HG03139 (cell line): ENCODE results near the gene CLTCL1.
"Not testable (repeated sequence)": the region's sequence is repeated elsewhere in the genome, so short reads cannot be mapped to it uniquely, and the experiment has no call there.

Experiments used
- ATAC-seq: cut with Tn5 transposase; IDR thresholded peaks from one replicate; pipeline ENCODE4 v1.9.1; 2021; ENCODE audit not compliant: unreplicated experiment

CLTCL1 gene

GRCh38 chr22:19291580-19292457 lies at the start of gene CLTCL1:
CLTCL1 (minus strand) TSS chr22:19291719; CDS start chr22:19291641, 78 bp downstream.
- peak; percentile 59 for ATAC-seq

DNA sequence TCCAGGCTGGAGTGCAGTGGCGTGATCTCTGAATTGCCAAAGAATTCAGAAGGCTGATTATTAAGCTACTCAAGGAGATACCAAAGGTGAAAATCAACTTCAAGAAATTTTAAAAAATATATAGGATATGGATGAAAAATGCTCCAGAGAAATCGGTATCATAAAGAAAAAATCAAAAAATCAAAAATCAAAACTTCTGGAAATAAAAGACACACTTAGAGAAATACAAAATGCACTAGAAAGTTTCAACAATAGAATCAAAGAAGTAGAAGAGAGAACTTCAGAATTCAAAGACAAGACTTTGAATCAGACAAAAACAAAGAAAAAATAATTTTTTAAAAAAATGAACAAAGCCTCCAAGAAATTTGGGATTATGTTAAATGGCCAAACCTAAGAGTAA lies 45.6 kb upstream of the CLTCL1 start:
- no peak for ATAC-seq

DNA sequence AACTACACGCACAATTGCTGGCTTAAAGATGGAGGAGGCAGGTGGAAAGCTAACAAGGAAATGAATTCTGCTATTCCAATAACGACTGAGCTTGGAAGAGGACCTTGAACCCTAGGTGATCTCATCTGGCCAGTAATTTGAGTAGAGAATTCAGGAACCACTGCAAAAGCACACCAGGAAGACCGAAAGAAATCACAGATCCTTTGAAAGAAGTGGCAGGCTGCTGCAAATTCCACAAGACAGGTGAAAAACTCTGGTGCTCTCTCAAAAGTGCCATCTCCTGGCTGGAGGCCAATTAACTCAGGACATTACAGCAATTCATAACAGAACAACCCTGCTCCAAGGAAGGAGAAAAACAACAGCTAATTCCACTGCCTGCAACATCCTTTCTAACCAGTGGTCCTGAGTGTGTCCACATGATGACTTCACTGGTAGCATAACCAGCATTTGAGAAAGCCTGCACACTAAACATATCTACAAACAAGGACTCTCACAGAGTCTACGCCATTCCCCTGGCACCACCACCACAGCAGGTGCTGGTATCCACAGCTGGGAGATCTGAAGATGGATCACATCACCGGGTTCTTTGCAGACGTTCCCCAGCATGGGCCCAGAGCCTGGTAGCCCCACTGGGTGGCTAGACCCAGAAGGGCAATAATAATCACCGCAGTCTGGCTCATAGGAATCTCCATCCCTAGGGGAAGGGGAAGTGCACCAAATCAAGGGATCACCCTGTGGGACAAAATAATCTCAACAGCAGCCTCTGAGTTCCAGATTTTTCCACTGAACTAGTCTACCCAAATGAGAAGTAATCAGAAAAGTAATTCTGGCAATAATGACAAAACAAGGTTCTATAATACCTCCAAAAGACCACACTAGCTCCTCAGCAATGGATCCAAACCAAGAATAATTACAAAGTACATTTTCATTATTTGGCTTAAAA lies 44.9 kb upstream of the CLTCL1 start:
- no peak for ATAC-seq

DNA sequence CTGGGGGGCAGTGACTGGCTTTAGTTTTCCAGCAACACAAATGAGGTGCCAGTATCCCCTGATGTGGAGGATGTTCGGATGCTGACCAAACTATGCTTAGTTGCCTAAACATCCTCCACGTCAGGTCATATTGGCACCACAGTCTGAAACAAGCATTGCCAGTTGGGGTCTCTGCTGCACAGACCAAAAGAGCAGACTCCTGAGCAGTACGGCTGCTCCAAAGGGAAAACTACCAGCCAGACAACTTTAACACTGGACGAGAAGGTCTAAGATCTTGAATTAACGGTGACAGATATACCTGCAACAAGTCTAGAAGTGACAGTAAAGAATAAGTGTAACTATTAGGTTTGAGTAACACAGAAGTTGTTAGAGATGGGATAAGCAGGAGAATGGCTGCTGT lies 40.5 kb upstream of the CLTCL1 start:
- ATAC-seq, result no peak

DNA sequence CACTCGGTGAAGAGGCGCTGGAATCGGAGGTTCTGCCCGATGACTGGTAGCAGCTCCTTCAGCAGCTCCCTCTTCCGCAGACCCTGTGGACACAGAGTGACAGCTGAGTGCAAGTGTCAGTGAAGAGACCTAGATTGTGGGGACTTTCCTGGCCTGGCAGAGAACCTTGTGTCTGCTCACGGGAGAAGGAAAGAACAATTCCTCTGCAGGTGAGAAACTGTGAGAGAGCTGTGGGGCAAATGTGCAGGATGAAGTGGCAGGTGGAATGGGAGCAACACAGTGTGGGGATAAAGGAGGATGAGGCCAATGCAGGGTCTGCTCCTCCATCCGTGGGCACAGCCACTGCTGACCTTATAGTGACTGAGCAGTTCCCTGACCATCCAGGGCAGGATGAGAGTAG lies 40.0 kb upstream of the CLTCL1 start:
- no peak for ATAC-seq

DNA sequence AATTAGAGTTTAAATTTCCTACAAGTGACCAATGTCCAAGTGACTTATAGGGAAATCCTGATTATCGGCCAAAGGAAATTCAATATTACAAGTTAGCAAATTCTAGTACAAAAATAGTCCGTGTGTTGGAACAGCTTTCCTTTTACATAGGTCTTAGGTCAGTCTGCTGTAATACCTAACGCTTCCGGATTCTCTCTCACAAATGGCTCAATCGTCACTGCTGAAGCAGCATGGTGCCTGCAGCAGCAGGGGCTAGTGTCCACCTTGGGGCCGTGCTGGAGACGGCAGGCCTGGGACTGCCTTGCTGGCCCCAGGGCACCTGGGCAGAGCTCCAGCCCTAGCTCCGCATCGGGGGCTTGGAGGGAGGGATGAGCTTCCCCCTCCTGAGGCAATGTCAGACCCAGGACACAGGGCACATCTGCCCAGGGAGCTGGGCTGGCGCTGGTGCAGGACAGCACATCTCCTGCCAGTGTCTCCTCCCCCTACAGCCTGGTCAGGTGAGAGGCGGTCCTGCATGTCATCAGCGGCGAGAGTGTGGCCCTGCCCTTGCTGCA lies 39.4 kb upstream of the CLTCL1 start:
- no peak for ATAC-seq

- not testable (repeated sequence) for ATAC-seq
Observed at GRCh38 chr22:19330205-19330604, 38.7 kb upstream of the CLTCL1 start.

DNA sequence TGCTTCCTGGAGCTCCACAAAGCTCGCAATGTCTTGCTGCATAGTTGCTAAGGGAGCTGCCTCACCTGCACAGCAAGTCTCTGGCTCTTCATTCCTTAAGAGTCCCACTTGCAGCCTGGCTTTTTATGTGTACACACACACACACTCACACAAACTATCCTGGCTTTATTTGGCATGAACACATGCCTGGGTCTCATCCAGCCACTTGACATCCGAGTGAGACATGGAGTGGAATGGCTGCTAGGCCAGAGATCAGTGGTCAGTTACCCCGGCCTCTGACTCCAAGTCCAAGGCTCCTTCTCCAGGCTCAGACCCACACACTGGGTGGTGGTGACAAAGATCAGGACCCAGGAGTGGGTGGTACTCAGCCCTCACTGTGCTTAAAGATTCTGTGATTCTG lies 37.9 kb upstream of the CLTCL1 start:
- no peak for ATAC-seq

GRCh38 chr22:19325296-19325948 lies 33.9 kb upstream of the CLTCL1 start:
- no peak for ATAC-seq

- not testable (repeated sequence) for ATAC-seq
Observed at GRCh38 chr22:19323420-19323819, 31.9 kb upstream of the CLTCL1 start.

DNA sequence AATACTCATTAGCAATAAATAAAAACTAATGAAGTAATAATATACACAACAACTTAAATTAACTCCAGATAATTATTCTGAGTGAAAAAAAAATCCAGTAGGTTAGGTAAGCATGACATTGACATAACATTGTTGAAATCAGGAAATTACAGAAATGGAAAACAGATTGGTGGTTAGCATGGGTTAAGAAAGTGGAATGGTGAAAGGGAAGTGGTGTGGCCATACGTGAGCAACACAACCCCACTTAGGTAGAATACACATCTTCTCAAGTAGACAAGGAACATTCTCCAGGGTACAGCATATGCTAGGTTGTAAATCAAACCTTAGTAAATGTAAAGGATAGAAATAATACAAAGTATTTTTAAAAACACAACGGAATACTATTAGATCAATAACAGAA lies 30.2 kb upstream of the CLTCL1 start:
- ATAC-seq, result no peak

DNA sequence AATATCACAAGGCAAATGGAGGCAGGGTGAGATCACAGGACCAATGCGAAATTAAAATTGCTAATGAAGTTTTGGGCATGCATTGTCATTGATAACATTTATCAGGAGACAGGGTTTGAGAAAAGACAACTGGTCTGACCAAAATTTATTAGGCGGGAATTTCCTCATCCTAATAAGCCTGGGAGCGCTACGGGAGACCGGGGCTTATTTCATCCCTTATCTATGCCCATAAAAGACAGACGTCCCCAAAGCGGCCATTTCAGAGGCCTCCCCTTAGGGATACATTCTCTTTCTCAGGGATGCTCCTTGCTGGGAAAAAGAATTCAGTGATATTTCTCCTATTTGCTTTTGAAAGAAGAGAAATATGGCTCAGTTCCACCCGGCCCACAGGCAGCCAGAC lies 28.6 kb upstream of the CLTCL1 start:
- not testable (repeated sequence) for ATAC-seq

GRCh38 chr22:19319281-19319680 lies 27.8 kb upstream of the CLTCL1 start:
- no peak for ATAC-seq

- ATAC-seq, result no peak
Observed at GRCh38 chr22:19317865-19318264, 26.3 kb upstream of the CLTCL1 start.

DNA sequence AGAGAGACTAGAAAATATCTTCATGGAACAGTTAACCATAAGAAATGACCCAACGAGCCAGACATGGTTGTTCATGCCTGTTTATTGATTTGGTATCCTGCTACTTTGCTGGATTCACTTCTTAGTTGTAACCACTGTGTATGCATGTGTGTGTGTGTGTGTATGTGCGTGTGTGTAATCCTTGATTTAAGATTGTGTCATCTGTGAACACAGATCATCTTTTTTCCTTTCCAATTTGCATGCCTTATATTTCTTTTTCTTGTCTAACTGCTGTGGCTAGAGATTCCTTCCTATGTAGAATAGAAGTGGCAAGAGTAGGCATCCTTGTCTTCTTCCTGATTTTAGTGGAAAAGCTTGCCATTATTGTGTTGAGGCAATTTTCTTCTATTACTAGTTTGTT lies 16.4 kb upstream of the CLTCL1 start:
- no peak for ATAC-seq

- ATAC-seq, result not testable (repeated sequence)
Observed at GRCh38 chr22:19306535-19306934, 15.0 kb upstream of the CLTCL1 start.

GRCh38 chr22:19304547-19304946 lies 13.0 kb upstream of the CLTCL1 start:
- ATAC-seq, result no peak

GRCh38 chr22:19303785-19304184 lies 12.3 kb upstream of the CLTCL1 start:
- ATAC-seq, result no peak

GRCh38 chr22:19295733-19296132 lies 4.2 kb upstream of the CLTCL1 start:
- no peak for ATAC-seq

- no peak for ATAC-seq
Observed at GRCh38 chr22:19292458-19293230, 1.1 kb upstream of the CLTCL1 start.
